HG02970 (cell line): ENCODE data around the gene SLCO3A1.

Source experiments
- ATAC-seq: cut with Tn5 transposase; IDR thresholded peaks from one replicate; pipeline ENCODE4 v1.9.1; 2021; ENCODE audit warnings: mild to moderate bottlenecking, moderate library complexity, moderate number of reproducible peaks; ENCODE audit not compliant: unreplicated experiment, low FRiP score

SLCO3A1 gene

GRCh38 chr15:91880373-91880772 lies 26.9 kb downstream of the SLCO3A1 start:
- no peak for ATAC-seq

GRCh38 chr15:91881569-91882297 lies 28.2 kb downstream of the SLCO3A1 start:
- no peak for ATAC-seq

DNA sequence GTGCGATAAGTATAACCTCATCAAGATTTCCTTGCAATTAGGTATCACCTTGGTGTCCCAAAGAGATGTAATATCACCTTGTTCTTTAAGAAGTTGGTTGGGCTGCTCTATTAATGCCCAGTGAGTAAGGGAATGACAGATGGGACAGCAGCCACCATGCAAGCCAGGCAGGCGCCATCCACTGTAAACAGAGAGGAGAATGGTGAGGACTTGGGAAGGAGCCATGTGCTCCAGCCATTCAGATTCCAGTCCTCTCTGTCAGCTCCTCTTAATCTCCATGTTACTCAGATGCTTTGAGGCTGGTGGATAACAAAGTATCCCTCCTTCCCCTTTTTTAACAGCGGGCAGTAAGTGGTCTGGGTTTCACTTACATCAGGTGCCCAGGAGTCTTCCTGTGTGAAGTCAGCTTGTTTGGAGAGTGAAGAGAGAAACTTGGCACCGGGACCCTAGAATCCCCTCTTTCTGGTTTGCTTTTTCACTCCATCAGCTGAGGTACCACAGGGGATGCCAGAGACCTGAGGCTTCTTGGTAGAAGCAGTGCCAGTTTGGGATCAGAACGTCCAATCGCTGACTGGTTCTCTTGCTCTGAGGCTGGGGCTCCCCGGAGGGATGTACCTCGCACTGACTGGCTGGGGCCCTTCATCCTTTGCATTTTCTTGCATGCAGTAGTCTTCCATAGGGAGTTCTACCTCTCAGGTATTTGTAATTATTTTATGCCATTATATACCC lies 29.5 kb downstream of the SLCO3A1 start:
- no peak for ATAC-seq

GRCh38 chr15:91884606-91885005 lies 31.1 kb downstream of the SLCO3A1 start:
- no peak for ATAC-seq

- no peak for ATAC-seq
These were observed 31.5 kb downstream of the SLCO3A1 start for GRCh38 chr15:91885054-91885453.

- no peak for ATAC-seq
These were observed 32.3 kb downstream of the SLCO3A1 start for GRCh38 chr15:91885714-91886270.

- no peak for ATAC-seq
These were observed 33.4 kb downstream of the SLCO3A1 start for GRCh38 chr15:91886878-91887277.

GRCh38 chr15:91887321-91887720 lies 33.8 kb downstream of the SLCO3A1 start:
- no peak for ATAC-seq

DNA sequence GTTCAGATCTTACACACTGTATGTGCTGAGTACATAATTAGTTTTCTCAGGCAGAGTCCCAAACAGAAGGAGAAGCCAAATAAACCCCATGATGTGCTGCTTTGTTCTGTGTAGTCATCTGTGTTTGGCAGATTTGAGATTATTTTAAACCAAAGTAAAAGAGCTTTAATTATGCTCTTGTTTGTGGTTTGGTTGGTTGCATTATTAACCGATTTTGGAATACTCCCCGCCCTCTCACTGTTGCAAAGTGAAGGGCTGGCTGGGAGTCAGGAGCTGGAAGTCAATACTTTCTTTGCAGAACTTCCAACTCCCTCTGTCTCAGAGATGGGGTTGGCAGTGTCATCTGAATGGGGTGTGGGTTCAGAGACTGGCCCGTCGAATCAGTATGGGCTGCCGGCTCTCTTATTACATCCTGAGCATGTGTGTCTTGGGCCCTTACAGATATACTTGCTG lies 34.4 kb downstream of the SLCO3A1 start:
- ATAC-seq = no peak

- ATAC-seq = no peak
These were observed 35.8 kb downstream of the SLCO3A1 start for GRCh38 chr15:91889111-91889815.

DNA sequence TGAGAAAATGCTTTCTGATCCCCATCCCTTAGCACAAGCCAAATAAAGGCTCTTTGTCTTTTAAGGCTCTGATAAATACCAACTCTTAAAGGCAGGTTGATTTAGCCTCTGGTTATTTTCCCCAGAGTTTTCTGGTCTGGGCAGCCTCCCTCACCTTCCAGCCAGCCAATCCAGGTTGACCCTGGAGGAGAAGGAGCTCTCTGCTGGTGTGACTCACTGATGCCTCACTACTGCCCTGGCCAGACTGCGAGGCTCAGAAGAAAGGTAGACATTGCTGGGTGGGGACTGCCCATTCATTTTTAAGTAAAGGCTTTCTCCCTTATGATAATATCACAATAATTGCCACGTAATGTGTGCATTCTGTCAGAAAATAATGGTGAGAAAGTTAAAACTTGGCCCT lies 37.1 kb downstream of the SLCO3A1 start:
- no peak for ATAC-seq

DNA sequence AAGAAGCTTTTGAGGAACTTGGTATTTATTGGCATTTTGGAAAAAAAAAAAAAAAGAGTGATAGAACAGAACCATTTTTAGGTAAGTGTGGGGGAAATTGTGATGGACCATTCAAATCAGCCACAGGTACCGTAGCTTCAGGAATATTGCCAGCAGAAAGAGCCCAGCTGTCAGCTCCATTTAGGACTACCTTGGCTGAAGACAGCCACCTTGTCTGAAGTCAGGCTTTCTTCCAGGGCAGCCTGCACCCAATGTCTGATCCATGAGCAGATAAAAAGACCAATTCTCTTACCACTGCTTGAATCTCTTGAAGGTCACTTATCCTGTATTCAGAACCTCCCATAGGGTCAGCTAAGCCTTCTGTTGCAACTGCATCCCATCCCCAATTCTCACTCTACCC lies 37.6 kb downstream of the SLCO3A1 start:
- ATAC-seq = no peak

GRCh38 chr15:91891788-91892345 lies 38.4 kb downstream of the SLCO3A1 start:
- ATAC-seq = no peak

DNA sequence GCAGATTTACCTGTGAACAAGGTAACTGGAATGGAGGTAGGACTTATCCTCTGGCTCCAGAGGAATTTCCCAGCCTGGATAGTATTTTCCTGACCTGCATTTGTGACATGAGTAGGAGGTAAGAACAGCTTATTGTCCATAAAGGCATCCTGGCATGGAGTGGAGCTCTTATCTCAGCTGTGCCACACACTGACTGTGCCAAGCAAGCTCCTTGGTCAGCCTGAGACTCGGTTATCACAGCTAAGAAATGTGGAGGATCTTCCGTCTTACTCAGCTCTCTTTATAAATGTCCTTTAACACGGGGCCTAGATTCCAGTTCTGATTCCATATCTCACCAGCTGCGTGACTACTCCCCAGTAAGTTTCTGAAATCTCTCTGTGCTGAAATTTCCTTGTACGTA lies 38.9 kb downstream of the SLCO3A1 start:
- no peak for ATAC-seq

DNA sequence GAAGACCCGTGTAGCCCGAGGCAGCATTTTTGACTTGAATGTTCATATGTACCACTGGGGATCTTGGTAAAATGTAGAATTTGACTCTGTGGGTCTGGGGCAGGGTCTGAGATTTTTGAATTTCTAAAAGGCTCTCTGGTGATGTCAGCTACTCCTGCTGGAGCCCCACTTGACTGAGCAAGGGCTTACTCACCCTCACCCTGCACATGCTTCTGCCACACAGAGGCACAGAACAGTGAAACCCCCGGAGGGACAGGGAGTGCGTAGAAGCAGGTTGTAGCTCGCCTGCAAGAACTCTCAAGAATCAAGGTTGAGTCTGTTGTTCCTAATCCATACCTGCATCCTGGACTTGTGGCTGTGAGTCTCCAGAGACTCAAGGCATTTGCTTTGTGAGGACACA lies 41.1 kb downstream of the SLCO3A1 start:
- ATAC-seq = no peak

GRCh38 chr15:91895051-91895450 lies 41.5 kb downstream of the SLCO3A1 start:
- no peak for ATAC-seq

- ATAC-seq = no peak
These were observed 43.0 kb downstream of the SLCO3A1 start for GRCh38 chr15:91896341-91897055.

- ATAC-seq = no peak
These were observed 44.3 kb downstream of the SLCO3A1 start for GRCh38 chr15:91897585-91898372.

- no peak for ATAC-seq
These were observed 45.3 kb downstream of the SLCO3A1 start for GRCh38 chr15:91898843-91899242.
